ENCODE measurements around the gene RAET1E.
"Not testable (repeated sequence)": the region's sequence is repeated elsewhere in the genome, so short reads cannot be mapped to it uniquely, and the experiment has no call there.

The RAET1E gene

DNA sequence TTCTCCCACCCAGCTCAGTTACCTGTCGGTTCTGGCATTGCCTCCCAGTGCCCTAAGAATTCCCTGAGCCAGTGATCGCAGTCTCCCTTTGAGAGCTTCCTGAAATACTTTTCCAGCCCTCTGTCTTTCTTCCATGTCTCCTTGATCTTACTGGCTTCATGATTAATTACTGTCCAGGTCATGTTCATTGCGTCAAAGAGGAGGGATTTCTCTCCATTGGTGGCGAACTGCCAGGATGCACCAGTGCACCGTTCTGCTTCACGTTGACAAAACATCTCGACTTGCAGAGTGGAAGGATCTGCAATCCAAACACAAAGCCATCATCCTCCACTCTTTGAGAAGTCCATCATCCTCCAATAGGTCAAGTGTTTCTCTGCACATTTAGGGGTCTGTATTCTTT, 8.6 kb downstream of the RAET1E start:
- DNase-seq (ENCODE audit: low spot score): no peak

DNA sequence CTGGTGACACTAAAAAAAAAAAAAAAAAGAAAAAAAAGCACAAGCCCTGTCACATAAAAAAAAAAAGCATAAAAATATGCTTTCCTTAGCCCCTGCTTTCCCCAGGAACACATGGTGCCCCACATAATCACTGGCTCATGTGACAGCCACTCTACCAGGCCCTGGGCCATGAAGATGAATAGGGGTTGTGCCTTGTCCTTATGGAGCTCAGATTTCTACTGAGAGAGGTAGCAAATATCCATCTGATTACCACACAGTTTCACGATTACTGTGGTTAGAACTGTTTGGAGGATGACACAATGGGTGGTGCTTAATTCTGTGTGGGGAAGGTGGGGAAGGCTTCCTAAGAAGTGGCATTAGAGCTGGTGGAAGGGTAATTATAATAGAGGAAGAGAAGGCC, 9.3 kb downstream of the RAET1E start:
- DNase-seq (ENCODE audit: low spot score): no peak

DNA sequence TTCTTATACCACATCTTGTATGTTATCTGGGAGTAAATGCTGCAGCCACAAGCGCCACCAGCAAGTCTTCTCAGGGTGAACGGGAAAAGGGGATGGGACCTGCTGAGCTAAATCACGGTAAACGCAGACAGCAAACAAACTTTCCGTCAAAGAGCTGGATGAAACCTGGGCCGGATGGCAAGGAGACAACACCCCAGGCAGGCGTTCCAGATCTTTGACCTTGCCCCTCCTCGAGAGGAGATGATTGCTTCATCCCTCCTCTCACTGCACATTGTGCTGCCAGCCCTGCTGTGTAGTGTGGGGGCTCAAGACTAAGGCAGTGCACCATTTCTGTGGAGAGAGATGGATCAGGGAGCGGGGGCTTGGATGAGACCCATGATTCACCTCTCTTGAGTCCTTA, 9.8 kb downstream of the RAET1E start:
- no peak for DNase-seq (ENCODE audit: low spot score)

DNA sequence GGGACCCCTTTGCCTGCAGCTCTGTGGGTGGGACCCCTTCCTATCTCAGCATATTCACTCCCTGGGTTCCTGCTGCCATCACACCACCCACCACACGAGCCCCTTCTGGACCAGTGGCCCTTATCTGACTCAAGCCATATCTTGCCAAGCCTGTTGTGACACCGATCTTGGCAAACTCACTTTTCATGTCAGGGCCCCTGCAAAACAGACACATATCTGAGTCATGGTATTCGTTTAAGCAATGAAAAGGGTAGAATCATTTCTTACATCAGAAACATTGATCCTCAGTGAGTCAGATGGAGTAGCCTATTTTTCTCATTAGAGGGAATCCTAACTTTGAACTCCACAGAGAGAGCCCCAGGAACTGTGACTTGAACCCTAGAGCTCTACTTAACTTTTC, 10.6 kb downstream of the RAET1E start:
- peak; percentile 41 for DNase-seq (ENCODE audit: low spot score)

DNA sequence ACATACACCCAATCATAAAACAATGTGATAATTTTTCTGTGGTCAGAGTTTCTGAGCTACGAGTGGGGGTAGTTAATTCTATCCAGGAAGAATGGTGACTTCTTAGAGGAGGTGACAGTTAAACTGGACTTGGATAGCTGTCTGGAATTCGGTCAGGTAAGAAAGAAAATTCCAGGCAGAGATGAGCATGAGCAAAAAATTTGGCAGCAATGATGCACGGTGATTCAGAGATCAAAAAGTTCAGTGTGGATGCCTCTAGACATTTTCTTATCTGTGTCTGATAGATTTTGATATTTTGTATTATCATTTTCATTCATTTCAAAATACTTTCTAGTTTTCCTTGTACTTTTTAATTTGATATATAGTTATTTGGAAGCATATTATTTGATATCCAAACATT, 12.0 kb downstream of the RAET1E start:
- DNase-seq (ENCODE audit: low spot score): no peak

DNA sequence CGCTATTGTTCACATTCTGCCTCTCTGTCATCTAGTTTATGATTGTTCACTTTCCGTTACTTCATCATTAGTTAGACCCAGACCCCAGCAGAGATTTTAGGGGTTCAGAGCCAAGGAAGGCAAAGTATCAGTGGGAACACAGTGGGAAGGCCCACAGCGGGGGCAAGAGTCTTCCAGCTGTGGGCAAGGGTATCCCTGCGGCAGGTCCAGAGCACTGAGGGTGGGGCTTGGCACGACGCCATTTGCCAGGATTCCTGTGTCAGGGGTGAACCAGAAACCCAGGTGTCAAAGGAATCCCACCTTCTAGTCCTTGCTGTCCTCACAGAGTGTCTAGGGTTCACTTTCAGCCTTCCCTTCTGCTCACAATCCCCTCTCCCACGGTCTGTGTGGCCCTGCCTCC, 13.3 kb downstream of the RAET1E start:
- DNase-seq (ENCODE audit: low spot score): no peak

DNA sequence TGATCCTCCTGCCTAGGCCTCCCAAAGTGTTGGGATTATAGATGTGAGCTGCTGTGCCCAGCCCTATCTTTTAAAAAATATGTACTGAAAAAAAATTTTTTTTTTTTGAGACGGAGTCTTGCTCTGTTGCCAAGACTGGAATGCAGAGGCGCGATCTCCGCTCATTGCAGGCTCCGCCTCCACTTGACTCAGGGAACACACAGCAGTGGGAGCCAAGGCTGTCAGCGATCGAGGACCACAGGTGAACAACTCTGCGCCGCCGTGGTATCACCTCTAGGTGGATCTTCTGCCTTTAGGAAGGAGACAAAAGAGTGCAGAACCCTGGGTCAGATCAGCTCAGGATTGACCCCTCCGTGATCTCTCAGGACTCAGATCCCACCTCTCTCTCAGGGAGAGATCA, 13.7 kb downstream of the RAET1E start:
- no peak for DNase-seq (ENCODE audit: low spot score)

DNA sequence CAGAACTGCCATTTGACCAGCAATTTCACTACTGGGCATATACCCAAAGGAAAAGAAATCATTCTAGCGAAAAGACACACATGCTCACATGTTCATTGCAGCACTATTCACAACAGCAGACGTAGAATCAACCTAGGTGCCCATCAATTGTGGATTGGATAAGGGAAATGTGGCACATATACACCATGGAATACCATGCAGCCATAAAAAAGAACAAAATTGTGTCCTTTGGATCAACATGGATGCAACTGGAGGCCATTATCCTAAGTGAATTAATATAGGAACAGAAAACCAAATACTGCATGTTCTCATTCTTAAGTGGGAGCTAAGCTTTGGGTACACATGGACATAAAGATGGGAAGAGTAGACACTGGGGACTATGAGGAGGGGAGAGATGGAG, 16.1 kb downstream of the RAET1E start:
- DNase-seq (ENCODE audit: low spot score): no peak

DNA sequence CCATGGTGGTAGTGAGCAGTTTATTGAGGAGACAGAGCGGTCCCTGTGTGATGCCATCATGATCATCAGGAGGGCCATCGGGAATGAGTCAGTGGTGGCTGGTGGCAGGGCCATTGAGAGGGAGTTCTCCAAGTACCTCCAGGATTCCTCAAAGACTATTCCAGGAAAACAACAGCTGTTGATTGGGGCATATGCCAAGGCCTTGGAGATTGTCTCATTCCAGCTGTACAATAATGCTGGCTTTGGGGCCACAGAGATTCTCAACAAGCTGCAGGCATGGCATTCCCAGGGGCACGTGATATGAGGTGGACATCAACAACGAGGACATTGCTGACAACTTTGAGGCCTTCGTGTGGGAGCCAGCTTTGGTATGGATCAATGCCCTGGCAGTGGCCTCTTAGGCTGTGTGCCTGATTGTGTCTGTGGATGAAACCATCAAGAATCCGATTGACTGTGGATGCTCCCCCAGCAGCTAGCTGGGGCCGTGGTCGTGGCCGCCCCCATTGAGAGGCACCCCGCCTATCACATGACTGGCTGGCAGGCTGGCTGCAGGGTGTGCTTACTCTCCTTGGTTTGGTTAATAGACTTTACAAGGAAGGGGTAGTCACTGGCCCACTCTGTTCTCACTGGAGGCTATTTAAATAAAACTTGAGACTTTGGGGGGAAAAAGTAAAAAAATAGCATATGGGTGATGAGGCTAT, 16.7 kb downstream of the RAET1E start:
- DNase-seq (ENCODE audit: low spot score): no peak

DNA sequence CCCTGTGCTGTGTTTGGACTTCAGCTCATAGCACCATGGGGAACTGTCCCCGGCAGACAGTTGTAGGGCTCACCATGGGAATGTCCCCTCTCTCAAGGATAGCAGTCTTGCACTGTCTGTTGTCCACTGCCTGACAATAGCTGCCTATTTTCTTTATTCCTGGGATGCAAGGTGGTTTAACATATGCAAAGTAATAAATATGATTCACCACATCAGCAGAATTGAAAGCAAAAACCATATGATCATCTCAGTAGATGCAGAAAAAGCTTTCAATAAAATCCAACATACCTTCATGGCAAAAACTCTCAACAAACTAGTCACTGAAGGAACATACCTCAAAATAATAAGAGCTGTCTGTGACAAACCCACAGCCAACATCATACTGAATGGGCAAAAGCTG, 20.3 kb downstream of the RAET1E start:
- no peak for DNase-seq (ENCODE audit: low spot score)

DNA sequence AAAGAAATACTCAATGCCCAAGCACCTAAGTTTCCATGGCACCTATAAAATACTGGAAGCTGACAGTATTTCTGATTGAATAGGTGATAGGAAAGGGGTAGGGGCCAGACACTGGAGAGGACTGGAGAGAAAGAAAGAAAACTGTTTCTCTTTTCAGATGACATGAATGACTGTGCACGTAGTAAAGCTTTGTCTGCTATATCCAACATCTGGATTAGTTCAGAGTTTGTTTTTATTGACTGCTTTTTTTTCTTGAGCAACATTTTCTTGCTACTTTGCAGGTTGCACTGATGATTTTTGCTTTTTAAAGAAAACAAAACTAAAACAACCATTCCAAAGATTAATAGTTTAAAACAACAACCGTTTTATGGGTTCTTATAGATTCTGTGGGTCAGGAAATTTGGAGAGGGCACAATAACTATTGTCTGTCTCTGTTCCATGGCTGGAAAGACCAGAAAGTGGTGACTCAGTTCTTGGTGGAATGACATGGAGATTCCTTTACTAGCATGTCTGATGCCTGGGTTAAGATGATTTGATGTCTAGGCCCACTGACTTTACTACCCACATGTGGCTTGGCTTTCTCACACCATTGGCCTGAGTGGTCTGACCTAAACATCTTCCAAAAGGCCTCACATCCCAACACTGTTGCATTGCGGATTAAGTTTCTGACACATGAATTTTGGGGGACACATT, 21.5 kb downstream of the RAET1E start:
- no peak for DNase-seq (ENCODE audit: low spot score)

DNA sequence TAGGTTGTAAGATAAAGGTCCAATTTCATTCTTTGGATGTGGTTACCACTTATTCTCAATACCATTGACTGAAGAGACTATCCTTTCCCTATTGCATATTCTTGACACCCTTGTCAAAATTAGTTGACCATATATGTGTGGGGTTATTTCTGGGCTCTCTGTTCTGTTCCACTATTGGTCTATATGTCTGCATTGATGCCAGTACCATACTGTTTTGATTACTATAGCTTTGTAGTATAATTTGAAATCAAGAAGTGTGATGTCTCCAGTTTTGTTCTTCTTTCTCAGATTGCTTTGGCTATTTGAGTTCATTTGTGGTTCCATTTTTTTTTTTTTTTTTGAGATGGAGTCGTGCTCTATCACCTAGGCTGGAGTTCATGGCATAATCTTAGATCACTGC, 25.7 kb downstream of the RAET1E start:
- DNase-seq (ENCODE audit: low spot score): no peak

DNA sequence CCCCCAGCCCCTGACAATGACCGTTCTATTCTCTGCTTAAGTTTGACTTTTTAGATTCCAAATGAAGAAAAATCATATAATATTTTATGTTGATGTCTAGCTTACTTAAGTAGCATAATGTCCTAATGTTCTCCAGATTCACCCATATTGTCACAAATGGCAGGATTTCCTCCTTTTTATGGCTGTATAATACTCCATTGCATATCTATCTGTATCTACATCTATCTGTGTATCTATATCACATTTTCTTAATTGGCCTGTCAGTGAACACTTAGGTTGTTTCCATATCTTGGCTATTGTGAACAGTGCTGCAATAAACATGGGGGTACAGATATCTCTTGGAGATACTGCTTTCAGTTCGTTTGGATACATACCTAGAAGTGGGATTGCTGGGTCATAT, 26.7 kb downstream of the RAET1E start:
- DNase-seq (ENCODE audit: low spot score): no peak

DNA sequence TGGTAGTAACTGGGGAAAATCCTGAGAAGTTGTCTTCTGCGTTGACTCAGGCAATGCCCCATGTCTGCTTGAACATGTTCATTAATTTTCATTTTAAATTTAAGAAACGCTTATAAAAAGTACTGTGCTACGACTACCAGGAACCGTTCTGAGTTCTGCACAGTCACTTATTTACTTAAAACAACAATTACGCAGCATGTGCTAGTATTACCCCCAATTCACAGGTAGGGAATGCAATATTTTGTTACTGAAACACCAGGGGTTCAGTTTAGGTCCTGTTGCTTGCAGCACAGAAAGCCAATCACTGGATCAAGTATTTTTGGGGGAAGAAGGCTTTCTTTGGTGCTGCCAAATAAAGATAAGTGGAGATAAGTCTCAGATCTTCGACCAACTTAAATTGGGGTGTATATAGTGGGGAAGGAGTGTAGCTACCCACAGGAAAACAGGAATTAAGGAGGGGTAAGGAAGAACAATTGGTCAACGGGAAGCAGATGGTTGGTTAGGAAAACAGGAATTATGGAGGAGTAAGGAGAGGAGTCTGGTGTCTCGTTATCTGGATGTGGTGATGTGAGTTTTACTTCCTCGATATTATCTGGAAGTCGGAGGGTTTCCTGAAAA, 28.5 kb downstream of the RAET1E start:
- DNase-seq (ENCODE audit: low spot score): no peak

DNA sequence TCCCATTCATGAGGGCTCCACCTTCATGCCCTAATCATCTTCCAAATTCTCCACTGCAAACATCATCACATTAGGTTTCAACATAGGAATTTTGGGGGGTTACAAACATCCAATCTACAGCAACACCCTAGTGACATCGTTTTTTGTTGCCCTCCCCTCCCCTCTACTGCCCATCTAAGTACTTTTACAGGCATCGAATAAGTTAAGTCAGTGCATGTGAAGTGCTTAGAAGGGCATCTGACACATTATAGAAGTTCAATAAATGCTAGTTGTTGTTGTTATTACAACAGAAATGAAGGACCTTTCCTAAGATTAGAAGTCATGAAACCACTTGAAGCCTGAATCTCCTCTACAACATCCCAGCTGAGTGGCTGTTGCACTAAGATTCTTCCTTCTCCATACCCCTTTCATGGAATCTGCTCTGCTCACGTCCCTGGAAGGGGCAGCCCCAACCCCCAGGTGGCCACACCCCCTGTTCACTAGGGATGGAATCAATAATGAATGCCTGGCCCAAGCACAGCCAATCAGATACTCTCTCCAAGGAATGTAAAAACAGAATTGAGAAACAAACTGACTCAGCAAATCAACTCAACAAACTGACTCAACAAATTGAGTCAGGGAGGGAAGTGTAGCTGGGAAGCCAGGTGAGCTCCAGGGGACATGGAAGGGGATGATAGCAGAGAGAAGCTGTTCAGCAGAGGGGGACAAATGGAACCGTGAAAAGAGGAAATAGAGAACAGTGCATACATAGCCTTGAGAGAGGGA, 29.9 kb downstream of the RAET1E start:
- peak; percentile 75 for DNase-seq (ENCODE audit: low spot score)

DNA sequence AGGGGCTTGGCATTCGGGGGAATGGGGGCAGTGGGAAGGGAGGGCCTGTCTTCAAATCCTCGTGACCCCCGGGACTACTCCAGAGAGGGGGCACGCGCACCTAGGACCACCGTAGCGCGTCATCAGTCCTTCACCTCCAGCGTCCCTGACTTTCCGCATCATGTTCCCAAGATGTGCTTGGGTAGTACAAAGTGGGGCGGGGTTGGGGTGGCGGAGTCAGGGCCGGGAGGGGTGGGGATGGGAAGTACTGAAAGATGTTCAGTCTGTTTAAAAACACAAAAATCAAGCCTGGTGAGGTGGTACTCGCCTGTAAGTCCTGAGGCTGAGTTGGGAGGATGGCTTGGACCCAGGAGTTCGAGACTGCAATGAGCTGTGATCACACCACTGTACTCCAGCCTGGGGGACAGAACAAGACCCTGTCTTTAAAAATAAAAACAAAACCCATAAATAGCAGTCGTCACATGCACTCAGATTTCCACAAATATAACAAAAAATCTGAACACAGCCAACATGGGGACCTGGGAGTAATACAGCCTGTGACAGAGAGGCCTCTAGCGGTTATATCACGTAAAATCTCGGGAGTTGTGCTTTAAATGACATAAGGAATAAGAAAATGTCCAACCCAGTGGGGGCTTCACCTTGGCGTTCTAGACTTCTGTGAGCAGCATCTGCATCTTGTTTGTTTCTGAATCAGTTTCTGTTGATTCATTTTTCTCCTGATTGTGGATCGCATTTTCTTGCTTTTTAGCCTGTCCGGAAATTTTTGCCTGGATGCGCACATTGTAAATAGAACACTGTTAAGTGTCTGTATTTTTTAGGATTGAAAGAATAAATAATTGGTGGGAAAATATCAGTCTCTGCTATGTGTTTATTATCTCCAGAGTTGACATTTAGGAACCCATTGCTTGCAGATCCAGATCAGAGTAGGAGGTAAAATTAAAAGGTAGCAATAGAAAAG, 33.1 kb downstream of the RAET1E start:
- peak; percentile 68 for DNase-seq (ENCODE audit: low spot score)

DNA sequence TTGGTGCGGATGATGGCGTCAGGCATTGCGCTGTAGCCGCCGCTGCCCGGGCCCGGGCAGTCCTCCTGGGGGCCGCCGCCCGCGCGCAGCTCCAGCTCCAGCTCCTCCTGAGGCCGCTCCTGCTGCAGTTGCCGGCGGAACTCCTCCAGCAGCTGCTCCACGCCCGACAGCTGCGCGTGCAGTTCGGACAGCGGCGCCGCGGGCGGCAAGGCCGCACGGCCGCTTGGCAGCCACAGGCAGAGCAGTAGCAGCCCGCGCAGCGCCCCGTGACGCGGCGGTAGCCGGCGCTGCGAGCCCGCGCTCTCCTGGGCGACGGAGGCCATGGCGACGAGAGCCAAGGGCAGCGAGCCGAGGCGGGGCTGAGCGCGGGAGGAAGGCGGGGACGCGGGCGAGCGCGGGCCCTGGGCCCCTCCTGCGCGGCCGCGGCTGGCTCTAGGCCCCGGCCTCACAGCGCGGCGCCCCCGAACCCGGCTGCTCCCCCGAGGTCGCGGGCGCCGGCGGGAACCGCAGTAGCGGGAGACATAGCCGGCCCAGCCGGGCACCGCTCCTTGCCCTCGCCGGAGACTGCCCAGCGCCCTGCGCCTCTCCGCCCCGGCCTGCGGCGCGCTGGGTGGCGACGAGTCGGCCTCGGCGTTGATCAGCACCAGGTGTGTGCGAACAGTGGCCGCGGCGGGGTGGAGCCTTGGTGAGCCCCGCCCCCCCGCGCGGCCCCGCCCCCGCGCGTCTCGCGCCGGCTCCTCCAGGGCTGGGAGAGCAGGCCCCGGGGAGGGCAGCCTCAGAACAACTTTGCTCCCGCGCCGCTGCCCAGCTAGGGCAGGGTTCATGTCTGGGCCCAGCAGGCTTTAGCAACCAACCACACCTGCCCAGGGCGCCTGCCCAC, 34.0 kb downstream of the RAET1E start, which contains the start of gene LRP11:
TSS of gene LRP11 (minus strand) at position 662 of the 880 bp plus-strand sequence. CDS start at position 323, 339 bp downstream.
- DNase-seq (ENCODE audit: low spot score): peak; percentile 84

DNA sequence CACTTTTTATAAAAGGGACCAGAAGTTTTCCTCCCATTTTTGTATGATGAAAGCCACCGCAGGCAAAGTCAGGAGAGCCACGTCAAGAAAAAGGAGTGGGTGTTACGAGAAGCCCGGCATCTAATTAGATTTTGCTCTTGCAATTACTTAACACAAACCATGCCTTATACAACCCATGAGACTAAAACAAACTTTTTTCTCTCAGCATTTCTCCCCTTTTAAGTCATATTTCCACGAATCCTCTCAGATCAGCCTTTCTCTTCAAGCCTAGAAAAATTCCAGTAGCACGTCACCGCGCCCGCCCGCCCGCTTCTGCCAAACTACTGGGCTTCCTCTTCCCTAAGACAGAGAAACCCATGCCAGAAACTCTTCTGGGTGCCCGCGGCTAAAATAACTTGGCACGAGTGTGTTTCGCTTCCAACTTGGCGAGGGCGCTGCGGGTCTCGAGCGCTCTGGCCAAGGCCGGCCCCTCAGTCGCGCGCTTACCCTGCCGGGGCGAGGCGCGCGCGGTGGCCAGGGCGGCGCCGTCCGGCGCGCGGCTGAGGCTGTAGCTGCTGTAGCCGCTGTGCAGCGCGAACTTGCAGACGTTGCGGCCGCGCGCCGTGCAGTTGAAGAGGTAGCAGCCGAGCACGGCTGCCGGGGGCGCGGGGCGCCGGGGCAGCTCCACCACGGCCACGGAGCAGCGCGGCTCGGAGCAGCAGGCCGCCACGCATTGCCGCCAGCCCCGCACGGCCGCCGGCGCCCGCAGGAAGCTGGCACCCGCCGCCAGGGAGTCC, 34.8 kb downstream of the RAET1E start:
- peak; percentile 26 for DNase-seq (ENCODE audit: low spot score)

DNA sequence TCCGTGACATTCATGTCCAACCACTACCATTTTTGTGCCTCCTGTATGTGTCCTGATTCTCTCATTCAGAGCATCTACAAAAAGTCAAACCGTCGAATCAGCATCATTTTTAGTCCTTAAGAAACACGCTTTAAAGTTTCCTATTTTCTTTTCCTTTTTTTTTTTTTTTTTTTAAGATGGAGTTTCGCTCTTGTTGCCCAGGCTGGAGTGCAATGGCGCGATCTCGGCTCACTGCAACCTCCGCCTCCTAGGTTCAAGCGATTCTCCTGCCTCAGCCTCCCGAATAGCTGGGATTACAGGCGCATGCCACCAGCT, 35.5 kb downstream of the RAET1E start:
- not testable (repeated sequence) for DNase-seq (ENCODE audit: low spot score)

All from hematopoietic multipotent progenitor cell treated with erythropoietin and hydrocortisone succinate and interleukin-3 and kit ligand, for 17 days (in vitro differentiated cells).